ENCODE data around the gene ACSF2. TPM values are rescaled to one million over a fixed set of nuclear protein-coding genes. Genes with fewer than 3 reads are reported as not detected.
A peak's percentile ranks its signal among the peaks of the same experiment; 100 is the strongest.

ACSF2 gene
- total RNA-seq, 1 experiment from 2014 or later = 161 TPM

DNA sequence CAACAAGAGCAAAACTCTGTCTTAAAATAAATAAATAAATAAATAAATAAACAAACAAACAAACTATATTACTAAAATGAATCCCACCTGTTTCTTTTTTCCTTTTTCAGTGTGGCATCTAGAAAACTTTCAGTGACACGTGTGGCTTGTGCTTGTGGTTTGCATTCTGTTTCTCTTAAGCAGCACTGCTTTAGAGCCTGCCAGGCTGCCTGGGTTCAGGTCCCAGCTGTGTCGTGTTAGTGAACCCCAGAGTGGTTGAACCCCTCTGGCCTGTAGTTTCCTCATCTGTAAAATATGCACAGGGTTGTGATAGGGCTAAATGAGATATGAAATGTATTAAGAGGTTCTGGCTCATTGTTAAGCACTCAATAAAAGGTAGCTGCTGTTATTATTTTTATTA, 94.5 kb downstream of the ACSF2 start:
- no TSS peak for BruUV-seq (replicated peaks)
- Histone ChIP-seq H3K36me3 (ENCODE audit: control insufficient read depth, insufficient read depth, low read length) (no peaks in the 10 kb centered on the region), H3K4me3 (ENCODE audit: low read depth, low read length) (no peak overlapping the region), H3K4me1 (peaks cover 26% of the 10 kb centered on the region), H3K9me3 (no peaks in the 10 kb centered on the region), H3K27me3 (replicated peaks; ENCODE audit: control insufficient read depth, insufficient read depth, low read length) (no peaks in the 10 kb centered on the region)
- Mint-ChIP-seq H3K36me3 (ENCODE audit: insufficient read depth, unreplicated experiment) (no peaks in the 10 kb centered on the region), H3K4me3 (ENCODE audit: unreplicated experiment) (no peak overlapping the region), H3K9me3 (ENCODE audit: unreplicated experiment) (no peaks in the 10 kb centered on the region), H3K27me3 (ENCODE audit: insufficient read depth, unreplicated experiment) (no peaks in the 10 kb centered on the region), H3K27ac (ENCODE audit: unreplicated experiment) (no peak overlapping the region), H3K4me1 (ENCODE audit: low read depth, unreplicated experiment) (peaks cover 32% of the 10 kb centered on the region)
- intact Hi-C loops (cut with micrococcal nuclease; ENCODE audit: unreplicated experiment) = no loop called here
- ChIA-PET CTCF (interaction anchor here (0.5 to 1.5 kb wide), 6 partner anchors 20 to 271 kb away, joined by 3 to 4 read pairs (median 3); no protein-coding TSS in a partner anchor), POLR2A (no interaction called here)
- TF ChIP-seq CTCF (IDR thresholded peaks at IDR 0.05; ENCODE audit: insufficient read depth in 1 of 2, low read depth in 1 of 2, low read length in 1 of 2, severe bottlenecking in 1 of 2, unreplicated experiment in 1 of 2) = no peak
- DNase-seq = no peak

DNA sequence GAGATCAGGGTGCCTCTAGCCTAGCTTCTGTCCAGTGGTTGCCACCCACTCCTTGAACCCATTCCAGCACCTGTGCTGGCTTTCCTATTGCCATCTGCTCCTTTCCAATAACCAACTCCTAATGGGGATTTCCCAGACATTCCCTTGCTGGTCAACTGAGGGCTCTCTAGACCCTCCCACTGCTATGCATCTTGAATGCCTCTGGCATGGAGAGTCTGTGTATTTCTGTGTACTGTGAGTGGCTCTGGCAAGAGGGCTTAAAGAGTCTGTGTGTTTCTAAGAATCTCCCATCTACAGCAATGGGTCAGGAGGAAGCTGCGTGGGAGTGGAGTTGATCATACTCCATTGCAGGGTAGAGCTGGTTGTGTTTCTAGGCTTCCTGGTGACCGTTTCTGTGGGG, 95.5 kb downstream of the ACSF2 start:
- Mint-ChIP-seq H3K4me3 (ENCODE audit: unreplicated experiment) (no peak overlapping the region), H3K27me3 (ENCODE audit: insufficient read depth, unreplicated experiment) (no peaks in the 10 kb centered on the region), H3K27ac (ENCODE audit: unreplicated experiment) (no peak overlapping the region), H3K9me3 (ENCODE audit: unreplicated experiment) (no peaks in the 10 kb centered on the region), H3K4me1 (ENCODE audit: low read depth, unreplicated experiment) (peaks cover 32% of the 10 kb centered on the region), H3K36me3 (ENCODE audit: insufficient read depth, unreplicated experiment) (no peaks in the 10 kb centered on the region)
- BruUV-seq (replicated peaks) = no TSS peak
- Histone ChIP-seq H3K36me3 (ENCODE audit: control insufficient read depth, insufficient read depth, low read length) (no peaks in the 10 kb centered on the region), H3K4me3 (ENCODE audit: low read depth, low read length) (no peak overlapping the region), H3K9me3 (no peaks in the 10 kb centered on the region), H3K27me3 (replicated peaks; ENCODE audit: control insufficient read depth, insufficient read depth, low read length) (no peaks in the 10 kb centered on the region), H3K4me1 (peaks cover 26% of the 10 kb centered on the region)
- intact Hi-C loops (cut with micrococcal nuclease; ENCODE audit: unreplicated experiment) = no loop called here
- ChIA-PET POLR2A (interaction anchor here (0.6 kb wide), 1 partner anchor 159 kb away, joined by 3 read pairs; no protein-coding TSS in a partner anchor), CTCF (interaction anchor here (0.6 to 1.4 kb wide), 5 partner anchors 9 to 105 kb away, joined by 3 to 4 read pairs (median 3); no protein-coding TSS in a partner anchor)
- DNase-seq = no peak
- no peak for TF ChIP-seq CTCF (IDR thresholded peaks at IDR 0.05; ENCODE audit: insufficient read depth in 1 of 2, low read depth in 1 of 2, low read length in 1 of 2, severe bottlenecking in 1 of 2, unreplicated experiment in 1 of 2)

- H3K9me3 ChIP-seq = no peaks in the 10 kb centered on the region
- no peaks in the 10 kb centered on the region for H3K9me3 Mint-ChIP-seq (ENCODE audit: unreplicated experiment)
- no peak overlapping the region for H3K4me3 ChIP-seq (ENCODE audit: low read depth, low read length)
- no peak for TF ChIP-seq CTCF (IDR thresholded peaks at IDR 0.05; ENCODE audit: insufficient read depth in 1 of 2, low read depth in 1 of 2, low read length in 1 of 2, severe bottlenecking in 1 of 2, unreplicated experiment in 1 of 2)
- peaks cover 26% of the 10 kb centered on the region for H3K4me1 ChIP-seq
- intact Hi-C loops (cut with micrococcal nuclease; ENCODE audit: unreplicated experiment) = loop anchor here (1.0 kb wide), 1 partner anchor 21 kb away; no protein-coding TSS in a partner anchor
- peaks cover 26% of the 10 kb centered on the region for H3K4me1 Mint-ChIP-seq (ENCODE audit: low read depth, unreplicated experiment)
- H3K27ac Mint-ChIP-seq (ENCODE audit: unreplicated experiment) = peak overlapping the region; percentile 17
- H3K36me3 ChIP-seq (ENCODE audit: control insufficient read depth, insufficient read depth, low read length) = no peaks in the 10 kb centered on the region
- DNase-seq = no peak
- BruUV-seq (replicated peaks) = no TSS peak
- no peaks in the 10 kb centered on the region for H3K27me3 ChIP-seq (replicated peaks; ENCODE audit: control insufficient read depth, insufficient read depth, low read length)
- ChIA-PET POLR2A (interaction anchor here (0.5 to 1.5 kb wide), 2 partner anchors 19 to 54 kb away, joined by 5 to 6 read pairs; partner anchors contain the start of gene CHAD), CTCF (interaction anchor here (0.8 to 2.2 kb wide), 10 partner anchors 9 to 173 kb away, joined by 3 to 13 read pairs (median 4); partner anchors contain the start of gene EPN3)
- no peaks in the 10 kb centered on the region for H3K36me3 Mint-ChIP-seq (ENCODE audit: insufficient read depth, unreplicated experiment)
- no peaks in the 10 kb centered on the region for H3K27me3 Mint-ChIP-seq (ENCODE audit: insufficient read depth, unreplicated experiment)
- H3K4me3 Mint-ChIP-seq (ENCODE audit: unreplicated experiment) = no peak overlapping the region
Observed at GRCh38 chr17:50522766-50523165, 96.7 kb downstream of the ACSF2 start.
